ENCODE measurements around the gene PCYT2. TPM values are rescaled to one million over a fixed set of nuclear protein-coding genes. Genes with fewer than 3 reads are reported as not detected.

Gene PCYT2
- total and polyA plus RNA-seq, 9 of the 15 experiments (the other 6 are each of a cell fraction or from before 2014, with no cell fraction given), result 0.92 to 134 (median 82.5) TPM

- TF ChIP-seq ZNF780A (CRISPR knock-in tag; IDR thresholded peaks at IDR 0.05), result no peak
- TF ChIP-seq ZBTB8A (IDR thresholded peaks at IDR 0.05; ENCODE audit: partially characterized antibody), result no peak
- no peak for TF ChIP-seq ZNF134 (CRISPR knock-in tag; conservative IDR thresholded peaks at IDR 0.05)
- TF ChIP-seq MAFK (IDR thresholded peaks at IDR 0.05; ENCODE audit: low read length), result no peak
- peak; percentile 41 to 58; a peak in 2 of 4 replicates for TF ChIP-seq NONO (IDR thresholded peaks at IDR 0.05; ENCODE audit: low read depth in 2 of 2, low read length in 1 of 2)
- TF ChIP-seq ZSCAN32 (CRISPR knock-in tag; IDR thresholded peaks at IDR 0.05), result no peak
- TF ChIP-seq ZC3H4 (CRISPR knock-in tag; IDR thresholded peaks at IDR 0.05; ENCODE audit: borderline replicate concordance), result no peak
- TF ChIP-seq SRSF3 (IDR thresholded peaks at IDR 0.05; ENCODE audit: insufficient read depth, low read length), result no peak
- TF ChIP-seq YY1 (IDR thresholded peaks at IDR 0.05; ENCODE audit: borderline replicate concordance in 1 of 3, control insufficient read depth in 1 of 3, extremely low read depth in 1 of 3, insufficient read depth in 3 of 3, insufficient read length in 1 of 3, insufficient replicate concordance in 2 of 3, low read depth in 1 of 3, low read length in 2 of 3), result peak; percentile 26 to 64 (median 44)
- no peak for TF ChIP-seq BMI1 (IDR thresholded peaks at IDR 0.05; ENCODE audit: low read length)
- TF ChIP-seq NFYB (IDR thresholded peaks at IDR 0.05; ENCODE audit: extremely low read depth, insufficient read length), result no peak
- no peak for TF ChIP-seq THRAP3 (IDR thresholded peaks at IDR 0.05; ENCODE audit: borderline replicate concordance)
- TF ChIP-seq HOMEZ (CRISPR knock-in tag; IDR thresholded peaks at IDR 0.05), result no peak
- TF ChIP-seq ATF3 (IDR thresholded peaks at IDR 0.05), result no peak
- TF ChIP-seq ATF3 (CRISPR knock-in tag; conservative IDR thresholded peaks at IDR 0.05), result no peak
- no peak for TF ChIP-seq RFX5 (IDR thresholded peaks at IDR 0.05; ENCODE audit: low read depth, low read length)
- no peak for TF ChIP-seq MED1 (CRISPR knock-in tag; IDR thresholded peaks at IDR 0.05; ENCODE audit: borderline replicate concordance)
- TF ChIP-seq TAL1 (IDR thresholded peaks at IDR 0.05), result no peak
- no peak for TF ChIP-seq ZNF518B (CRISPR knock-in tag; IDR thresholded peaks at IDR 0.05)
- TF ChIP-seq DLX4 (CRISPR knock-in tag; IDR thresholded peaks at IDR 0.05), result no peak
- no peak for TF ChIP-seq PYGO2 (tag; IDR thresholded peaks at IDR 0.05)
- TF ChIP-seq ZBTB17 (CRISPR knock-in tag; IDR thresholded peaks at IDR 0.05), result peak; percentile 34; the same call in 1 of the 2 replicates
Measured at GRCh38 chr17:81870131-81870980, 40.8 kb downstream of the PCYT2 start (continued).
